GM19193 (cell line): ENCODE results near the gene TRAPPC6A.

Source experiments
- POLR2A ChIP-seq: IDR thresholded peaks from 4 replicates; pipeline ENCODE4 v1.6.1; 2011; ENCODE audit not compliant: insufficient read depth, insufficient read length; ENCODE audit errors: extremely low read depth

TRAPPC6A gene

GRCh38 chr19:45202637-45203036, 24.6 kb upstream of the TRAPPC6A start:
- TF ChIP-seq POLR2A: no peak

GRCh38 chr19:45200568-45200967, 22.5 kb upstream of the TRAPPC6A start:
- TF ChIP-seq POLR2A: no peak

GRCh38 chr19:45195764-45196163, 17.7 kb upstream of the TRAPPC6A start:
- no peak for TF ChIP-seq POLR2A

GRCh38 chr19:45191375-45191774, 13.3 kb upstream of the TRAPPC6A start:
- TF ChIP-seq POLR2A: no peak

GRCh38 chr19:45189971-45190370, 11.9 kb upstream of the TRAPPC6A start:
- no peak for TF ChIP-seq POLR2A

GRCh38 chr19:45187421-45188100, 9.5 kb upstream of the TRAPPC6A start:
- TF ChIP-seq POLR2A: no peak

GRCh38 chr19:45186509-45187334, 8.7 kb upstream of the TRAPPC6A start:
- TF ChIP-seq POLR2A: no peak

GRCh38 chr19:45184115-45184514, 6.1 kb upstream of the TRAPPC6A start:
- TF ChIP-seq POLR2A: no peak

- no peak for TF ChIP-seq POLR2A
These were observed 4.7 kb upstream of the TRAPPC6A start for GRCh38 chr19:45182758-45183157.

GRCh38 chr19:45180936-45181335, 2.9 kb upstream of the TRAPPC6A start:
- TF ChIP-seq POLR2A: no peak

- no peak for TF ChIP-seq POLR2A
These were observed 1.9 kb upstream of the TRAPPC6A start for GRCh38 chr19:45179892-45180370.

- no peak for TF ChIP-seq POLR2A
These were observed 1.2 kb upstream of the TRAPPC6A start for GRCh38 chr19:45179072-45179891.

- peak; percentile 76 for TF ChIP-seq POLR2A
These were observed 430 bp upstream of the TRAPPC6A start, which contains the start of gene BLOC1S3 for GRCh38 chr19:45178262-45179071. TSS of gene BLOC1S3 (plus strand) at chr19:45178784. CDS start at chr19:45179297, 513 bp downstream.
